HEK293T (cell line): ENCODE data around the gene COL23A1.
"Not testable (repeated sequence)": the region's sequence is repeated elsewhere in the genome, so short reads cannot be mapped to it uniquely, and the experiment has no call there.

Source experiments
- ARNT ChIP-seq: fragments of 450-650 bp; IDR thresholded peaks from 2 replicates; pipeline ENCODE4 v1.6.1; 2017; ENCODE audit warnings: mild to moderate bottlenecking
- CTBP1 ChIP-seq: fragments of 450-650 bp; IDR thresholded peaks from 2 replicates; pipeline ENCODE4 v1.6.1; 2016; ENCODE audit warnings: borderline replicate concordance
- ELF4 ChIP-seq: fragments of 450-650 bp; IDR thresholded peaks from 2 replicates; pipeline ENCODE4 v1.6.1; 2017; ENCODE audit warnings: antibody characterized with exemption
- FOXA1 ChIP-seq: fragments of 450-650 bp; IDR thresholded peaks from 2 replicates; pipeline ENCODE4 v1.6.1; 2016; ENCODE audit warnings: mild to moderate bottlenecking
- FOXK2 ChIP-seq: fragments of 450-650 bp; IDR thresholded peaks from 2 replicates; pipeline ENCODE4 v1.6.1; 2016; ENCODE audit warnings: mild to moderate bottlenecking
- L3MBTL2 ChIP-seq: fragments of 450-650 bp; conservative IDR thresholded peaks from 2 replicates; pipeline ENCODE4 v1.6.1; 2016; ENCODE audit warnings: mild to moderate bottlenecking
- LEF1 ChIP-seq: fragments of 450-650 bp; IDR thresholded peaks from 2 replicates; pipeline ENCODE4 v1.6.1; 2017; ENCODE audit warnings: mild to moderate bottlenecking, borderline replicate concordance
- SP1 ChIP-seq: fragments of 450-650 bp; IDR thresholded peaks from 2 replicates; pipeline ENCODE4 v1.6.1; 2017
- SUZ12 ChIP-seq: fragments of 450-650 bp; IDR thresholded peaks from 2 replicates; pipeline ENCODE4 v1.6.1; 2016; ENCODE audit warnings: mild to moderate bottlenecking
- TARDBP ChIP-seq: fragments of 450-650 bp; IDR thresholded peaks from 2 replicates; pipeline ENCODE4 v1.6.1; 2016
- ZNF384 ChIP-seq: fragments of 450-650 bp; IDR thresholded peaks from 2 replicates; pipeline ENCODE4 v1.6.1; 2016

DNA sequence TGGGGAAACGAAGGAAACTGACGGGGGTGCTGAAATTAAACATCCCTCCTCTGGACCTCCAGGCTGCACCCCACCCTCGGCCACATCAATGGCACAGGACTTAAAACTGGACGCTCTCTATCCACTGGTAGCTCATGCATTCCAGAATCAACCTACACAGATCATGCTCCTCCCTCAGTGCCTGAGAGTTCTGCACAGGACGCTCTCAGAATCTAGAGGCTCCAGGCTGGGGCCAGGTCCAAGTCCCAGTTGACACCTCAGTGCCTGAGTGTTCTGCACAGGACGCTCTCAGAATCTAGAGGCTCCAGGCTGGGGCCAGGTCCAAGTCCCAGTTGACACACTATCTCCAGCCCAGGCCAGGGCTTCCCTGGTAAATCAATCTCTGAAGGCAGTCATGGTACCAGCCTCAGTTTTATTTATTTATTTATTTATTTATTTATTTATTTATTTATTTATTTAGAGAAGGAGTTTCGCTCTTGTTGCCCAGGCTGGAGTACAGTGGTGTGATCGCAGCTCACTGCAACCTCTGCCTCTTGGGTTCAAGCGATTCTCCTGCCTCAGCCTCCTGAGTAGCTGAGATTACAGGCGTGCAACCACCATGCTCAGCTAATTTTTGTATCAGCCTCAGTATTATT, 103.2 kb downstream of the COL23A1 start:
- not testable (repeated sequence) for TF ChIP-seq FOXK2, TARDBP, ZNF384, FOXA1, SP1, ARNT, LEF1, SUZ12, ELF4, L3MBTL2, CTBP1
